ENCODE measurements around the gene CLINT1.

DNA sequence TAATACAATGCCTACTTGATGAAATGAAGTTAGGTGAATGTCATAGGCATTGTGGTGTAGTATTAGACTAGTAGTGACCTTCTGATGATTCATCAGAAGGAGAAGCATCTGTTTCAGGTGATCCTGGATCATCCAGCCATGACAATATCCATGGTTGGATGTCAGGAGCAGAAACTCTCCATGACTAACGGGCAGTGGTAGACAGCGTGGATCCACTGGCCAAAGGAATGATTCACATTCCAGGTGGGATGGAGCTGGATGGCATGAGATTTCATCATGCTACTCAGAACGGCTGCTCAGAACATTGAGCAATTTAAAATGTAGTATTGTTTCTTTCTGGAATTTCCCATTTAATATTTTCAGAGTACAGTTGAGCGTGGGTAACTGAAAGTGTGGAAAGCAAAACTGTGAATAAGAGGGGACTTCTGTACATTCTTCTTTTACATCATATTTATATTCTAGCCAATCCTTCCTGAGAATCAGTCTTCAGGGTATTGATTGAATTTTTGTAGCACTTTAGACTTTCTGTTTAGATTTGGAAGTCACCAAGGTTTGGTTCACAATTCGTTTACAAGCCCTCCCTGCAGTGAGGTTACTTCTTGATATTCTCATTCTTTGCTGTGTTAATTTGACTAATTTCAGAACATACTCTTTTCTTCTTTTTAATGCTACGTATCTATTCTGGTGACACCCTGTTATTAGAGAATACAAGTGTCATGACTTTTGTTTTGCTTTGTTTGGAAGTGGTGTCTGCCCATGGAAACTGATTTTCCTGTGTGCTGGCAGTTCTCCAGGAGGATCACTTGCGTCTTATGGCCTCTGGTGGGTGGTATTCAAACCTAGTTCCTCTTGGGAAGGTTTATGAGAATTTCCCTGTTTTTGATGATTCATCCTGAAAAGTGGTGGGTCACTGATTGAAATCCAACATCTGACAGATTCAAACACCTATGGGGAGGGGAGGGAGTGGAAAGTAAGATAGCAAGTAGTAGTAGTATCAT is 12.2 kb upstream of the CLINT1 start:
- TF ChIP-seq, protein P1, sequence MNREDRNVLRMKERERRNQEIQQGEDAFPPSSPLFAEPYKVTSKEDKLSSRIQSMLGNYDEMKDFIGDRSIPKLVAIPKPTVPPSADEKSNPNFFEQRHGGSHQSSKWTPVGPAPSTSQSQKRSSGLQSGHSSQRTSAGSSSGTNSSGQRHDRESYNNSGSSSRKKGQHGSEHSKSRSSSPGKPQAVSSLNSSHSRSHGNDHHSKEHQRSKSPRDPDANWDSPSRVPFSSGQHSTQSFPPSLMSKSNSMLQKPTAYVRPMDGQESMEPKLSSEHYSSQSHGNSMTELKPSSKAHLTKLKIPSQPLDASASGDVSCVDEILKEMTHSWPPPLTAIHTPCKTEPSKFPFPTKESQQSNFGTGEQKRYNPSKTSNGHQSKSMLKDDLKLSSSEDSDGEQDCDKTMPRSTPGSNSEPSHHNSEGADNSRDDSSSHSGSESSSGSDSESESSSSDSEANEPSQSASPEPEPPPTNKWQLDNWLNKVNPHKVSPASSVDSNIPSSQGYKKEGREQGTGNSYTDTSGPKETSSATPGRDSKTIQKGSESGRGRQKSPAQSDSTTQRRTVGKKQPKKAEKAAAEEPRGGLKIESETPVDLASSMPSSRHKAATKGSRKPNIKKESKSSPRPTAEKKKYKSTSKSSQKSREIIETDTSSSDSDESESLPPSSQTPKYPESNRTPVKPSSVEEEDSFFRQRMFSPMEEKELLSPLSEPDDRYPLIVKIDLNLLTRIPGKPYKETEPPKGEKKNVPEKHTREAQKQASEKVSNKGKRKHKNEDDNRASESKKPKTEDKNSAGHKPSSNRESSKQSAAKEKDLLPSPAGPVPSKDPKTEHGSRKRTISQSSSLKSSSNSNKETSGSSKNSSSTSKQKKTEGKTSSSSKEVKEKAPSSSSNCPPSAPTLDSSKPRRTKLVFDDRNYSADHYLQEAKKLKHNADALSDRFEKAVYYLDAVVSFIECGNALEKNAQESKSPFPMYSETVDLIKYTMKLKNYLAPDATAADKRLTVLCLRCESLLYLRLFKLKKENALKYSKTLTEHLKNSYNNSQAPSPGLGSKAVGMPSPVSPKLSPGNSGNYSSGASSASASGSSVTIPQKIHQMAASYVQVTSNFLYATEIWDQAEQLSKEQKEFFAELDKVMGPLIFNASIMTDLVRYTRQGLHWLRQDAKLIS (CRISPR knock-in tag; IDR thresholded peaks at IDR 0.05), result no peak
- TF ChIP-seq, protein P2, sequence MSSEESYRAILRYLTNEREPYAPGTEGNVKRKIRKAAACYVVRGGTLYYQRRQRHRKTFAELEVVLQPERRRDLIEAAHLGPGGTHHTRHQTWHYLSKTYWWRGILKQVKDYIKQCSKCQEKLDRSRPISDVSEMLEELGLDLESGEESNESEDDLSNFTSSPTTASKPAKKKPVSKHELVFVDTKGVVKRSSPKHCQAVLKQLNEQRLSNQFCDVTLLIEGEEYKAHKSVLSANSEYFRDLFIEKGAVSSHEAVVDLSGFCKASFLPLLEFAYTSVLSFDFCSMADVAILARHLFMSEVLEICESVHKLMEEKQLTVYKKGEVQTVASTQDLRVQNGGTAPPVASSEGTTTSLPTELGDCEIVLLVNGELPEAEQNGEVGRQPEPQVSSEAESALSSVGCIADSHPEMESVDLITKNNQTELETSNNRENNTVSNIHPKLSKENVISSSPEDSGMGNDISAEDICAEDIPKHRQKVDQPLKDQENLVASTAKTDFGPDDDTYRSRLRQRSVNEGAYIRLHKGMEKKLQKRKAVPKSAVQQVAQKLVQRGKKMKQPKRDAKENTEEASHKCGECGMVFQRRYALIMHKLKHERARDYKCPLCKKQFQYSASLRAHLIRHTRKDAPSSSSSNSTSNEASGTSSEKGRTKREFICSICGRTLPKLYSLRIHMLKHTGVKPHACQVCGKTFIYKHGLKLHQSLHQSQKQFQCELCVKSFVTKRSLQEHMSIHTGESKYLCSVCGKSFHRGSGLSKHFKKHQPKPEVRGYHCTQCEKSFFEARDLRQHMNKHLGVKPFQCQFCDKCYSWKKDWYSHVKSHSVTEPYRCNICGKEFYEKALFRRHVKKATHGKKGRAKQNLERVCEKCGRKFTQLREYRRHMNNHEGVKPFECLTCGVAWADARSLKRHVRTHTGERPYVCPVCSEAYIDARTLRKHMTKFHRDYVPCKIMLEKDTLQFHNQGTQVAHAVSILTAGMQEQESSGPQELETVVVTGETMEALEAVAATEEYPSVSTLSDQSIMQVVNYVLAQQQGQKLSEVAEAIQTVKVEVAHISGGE (CRISPR knock-in tag; IDR thresholded peaks at IDR 0.05), result no peak
- TF ChIP-seq FOXM1 (IDR thresholded peaks at IDR 0.05; ENCODE audit: low read depth) (no peak), FOXM1 (CRISPR knock-in tag; IDR thresholded peaks at IDR 0.05; ENCODE audit: low read depth) (no peak), NFRKB (IDR thresholded peaks at IDR 0.05; ENCODE audit: low read depth) (no peak), NR3C1 (CRISPR knock-in tag; IDR thresholded peaks at IDR 0.05) (no peak), PRMT5 (CRISPR knock-in tag; IDR thresholded peaks at IDR 0.05) (no peak), POLR2AphosphoS5 (IDR thresholded peaks at IDR 0.05; ENCODE audit: control insufficient read depth, insufficient read depth, low read depth, low read length) (no peak), SMC3 (conservative IDR thresholded peaks at IDR 0.05; ENCODE audit: insufficient read depth, low read depth, low read length) (no peak), BDP1 (IDR thresholded peaks at IDR 0.05; ENCODE audit: insufficient read depth, insufficient read length) (no peak), HMG20A (CRISPR knock-in tag; conservative IDR thresholded peaks at IDR 0.05) (no peak), ATF2 (CRISPR knock-in tag; IDR thresholded peaks at IDR 0.05) (no peak), EP300 (IDR thresholded peaks at IDR 0.05; ENCODE audit: low read length) (no peak)

All from K562 (cell line).